ENCODE data around the gene OR6P1. TPM values are rescaled to one million over a fixed set of nuclear protein-coding genes. Genes with fewer than 3 reads are reported as not detected.

Gene OR6P1
- total RNA-seq, 2 experiments from 2014 or later, result not detected

Other genes with a start within 250 kb of the OR6P1 start
- gene CD1B, start 239.0 kb downstream of the OR6P1 start, total RNA-seq, result not detected
- not detected for gene CD1E, start 216.7 kb downstream of the OR6P1 start, total RNA-seq
- not detected for gene OR10T2, start 171.1 kb downstream of the OR6P1 start, total RNA-seq
- gene OR10K2, start 144.3 kb downstream of the OR6P1 start, total RNA-seq, result not detected
- not detected for gene OR10K1, start 108.7 kb downstream of the OR6P1 start, total RNA-seq
- not detected for gene OR10R2, start 98.4 kb downstream of the OR6P1 start, total RNA-seq
- gene OR6Y1, start 16.2 kb downstream of the OR6P1 start, total RNA-seq, result not detected
- gene OR10X1, start 9.3 kb upstream of the OR6P1 start, total RNA-seq, result not detected
- not detected for gene OR10Z1, start 34.7 kb upstream of the OR6P1 start, total RNA-seq
- not detected for gene SPTA1, start 116.1 kb upstream of the OR6P1 start, total RNA-seq
- not detected for gene OR6K2, start 130.1 kb upstream of the OR6P1 start, total RNA-seq
- not detected for gene OR6K3, start 150.1 kb upstream of the OR6P1 start, total RNA-seq
- gene OR6K6, start 184.1 kb upstream of the OR6P1 start, total RNA-seq, result not detected
- not detected for gene OR6N1, start 201.6 kb upstream of the OR6P1 start, total RNA-seq
- not detected for gene OR6N2, start 210.6 kb upstream of the OR6P1 start, total RNA-seq

Data from activated naive CD4-positive, alpha-beta T cell treated with anti-CD3 and anti-CD28 coated beads for 36 hours (primary cell).